Astrocyte of the spinal cord (primary cell): Measurements from ENCODE around the gene WWOX.

ENCODE experiments used
- DNase-seq: peaks from one replicate; pipeline ENCODE4 v3.0.0; 2011; ENCODE audit warnings: low read depth, low spot score
- H3K4me3 ChIP-seq: 2 replicates; pipeline ENCODE4 v1.5.1; 2011; ENCODE audit warnings: low read depth, mild to moderate bottlenecking, low read length, moderate library complexity
- CTCF ChIP-seq: IDR thresholded peaks from 2 replicates; pipeline ENCODE4 v1.5.1; 2012; ENCODE audit warnings: low read depth, mild to moderate bottlenecking, low read length, inconsistent platforms
- in situ Hi-C: cut with HindIII; loops from 2 replicates; pipeline ENCODE4 v1.10.0; 2017; ENCODE audit warnings: low sequenced_read_pairs

WWOX gene

DNA sequence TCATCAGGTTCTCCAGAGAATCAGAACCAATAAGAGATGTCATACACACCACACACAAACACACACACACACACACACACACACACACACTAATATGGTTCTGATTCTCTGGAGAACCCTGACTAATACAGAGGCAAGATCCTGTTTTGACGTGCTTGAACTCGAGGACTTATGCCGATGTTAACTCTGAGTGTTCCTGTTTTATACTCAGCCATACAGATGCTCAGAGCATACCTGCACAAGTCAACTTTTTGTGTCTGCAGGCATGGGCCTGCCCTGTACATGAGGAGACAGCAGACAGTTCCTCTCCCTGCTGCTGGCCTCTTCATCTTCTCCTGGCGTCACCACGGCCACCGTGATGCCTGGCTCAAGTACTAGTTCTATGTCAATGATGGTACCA, 635.9 kb downstream of the WWOX start:
- TF ChIP-seq CTCF, result no peak
- in situ Hi-C loops, result no loop called here
- no peak overlapping the region for H3K4me3 ChIP-seq
- DNase-seq, result no peak

DNA sequence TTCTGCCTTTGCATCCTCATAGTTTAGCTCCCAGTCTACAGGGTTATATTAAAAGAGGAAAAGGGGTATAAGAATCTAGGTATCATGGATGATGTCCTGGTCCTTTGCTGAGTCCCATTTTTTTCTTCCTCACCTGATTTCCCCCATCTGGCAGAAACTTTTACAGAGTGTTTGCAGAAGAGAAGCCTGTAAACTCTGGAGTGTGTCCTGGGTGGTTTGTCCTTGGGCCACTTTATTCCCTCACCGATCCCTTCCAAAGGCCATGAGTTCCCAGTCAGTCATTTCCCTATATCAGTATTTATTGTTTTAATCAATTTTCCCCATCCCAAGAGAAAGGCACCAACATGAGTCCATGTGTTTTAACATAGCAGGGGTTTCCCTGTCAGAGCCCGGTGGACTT, 638.2 kb downstream of the WWOX start:
- TF ChIP-seq CTCF, result no peak

GRCh38 chr16:78738557-78738956, 639.1 kb downstream of the WWOX start:
- no peak for TF ChIP-seq CTCF
- in situ Hi-C loops, result no loop called here
- no peak overlapping the region for H3K4me3 ChIP-seq
- no peak for DNase-seq

More for the DNA sequence above, 638.2 kb downstream of the WWOX start:
- no peak overlapping the region for H3K4me3 ChIP-seq
- in situ Hi-C loops, result no loop called here
- DNase-seq, result no peak

DNA sequence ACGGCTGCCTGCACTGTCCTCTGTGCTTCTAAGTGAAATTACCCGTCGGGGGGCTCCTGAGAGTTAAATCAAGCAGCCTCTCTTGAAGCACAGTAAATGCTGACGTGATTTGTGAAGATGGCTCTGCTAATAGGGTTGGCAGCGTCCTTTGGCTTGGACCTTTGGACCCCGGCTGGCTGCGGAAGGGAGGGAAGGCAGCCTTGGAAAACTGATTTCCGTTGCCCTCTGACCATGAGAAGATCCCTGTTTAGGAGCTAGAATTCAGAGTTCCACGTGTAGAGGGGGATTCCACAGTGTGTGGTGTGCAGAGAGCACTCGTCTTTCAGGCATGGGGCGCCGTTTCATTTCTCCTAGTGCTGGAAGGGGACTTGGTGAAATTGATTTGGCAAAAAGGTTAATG, 640.8 kb downstream of the WWOX start:
- no peak for TF ChIP-seq CTCF
- in situ Hi-C loops, result no loop called here
- DNase-seq, result no peak

DNA sequence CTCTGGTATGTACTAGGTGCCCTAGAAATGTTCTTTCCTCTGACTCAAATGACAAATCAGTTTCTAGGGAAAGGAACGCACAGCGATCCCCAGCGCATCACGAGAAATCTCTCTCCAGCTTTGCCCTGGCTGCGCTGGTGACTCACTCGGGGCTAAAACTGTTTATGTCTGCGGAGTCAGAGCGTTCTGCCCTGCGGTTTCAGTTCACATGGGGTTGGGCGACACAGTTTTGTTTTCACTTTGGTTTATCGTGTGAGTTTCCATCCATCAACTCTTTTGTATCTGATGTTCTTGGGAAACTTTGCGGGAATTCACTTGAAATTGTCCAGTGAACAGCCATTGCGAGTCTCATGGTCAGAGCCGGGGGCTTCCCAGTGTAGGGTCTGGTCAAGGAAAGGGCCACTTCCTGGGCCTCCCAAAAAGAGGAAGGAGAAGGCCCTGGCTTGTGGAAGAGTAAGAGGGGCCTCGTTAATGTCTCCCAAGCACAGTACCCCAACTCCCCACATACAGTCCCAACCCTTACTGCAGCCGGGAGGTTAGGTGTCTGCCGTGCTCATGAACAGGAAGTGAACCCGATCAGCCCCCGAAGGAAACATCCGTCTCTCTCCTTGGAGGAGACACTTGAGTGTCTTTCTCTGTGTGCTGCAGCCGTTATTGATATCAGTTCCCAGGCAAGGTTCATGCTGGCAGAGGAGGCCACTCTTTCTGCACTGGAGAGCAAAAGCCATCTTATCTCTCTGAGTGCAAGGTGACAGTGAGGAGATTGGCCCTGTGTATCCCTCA, 643.2 kb downstream of the WWOX start:
- TF ChIP-seq CTCF, result no peak
- DNase-seq, result no peak
- H3K4me3 ChIP-seq, result no peak overlapping the region
- in situ Hi-C loops, result no loop called here

More for the DNA sequence above, 640.8 kb downstream of the WWOX start:
- no peak overlapping the region for H3K4me3 ChIP-seq

DNA sequence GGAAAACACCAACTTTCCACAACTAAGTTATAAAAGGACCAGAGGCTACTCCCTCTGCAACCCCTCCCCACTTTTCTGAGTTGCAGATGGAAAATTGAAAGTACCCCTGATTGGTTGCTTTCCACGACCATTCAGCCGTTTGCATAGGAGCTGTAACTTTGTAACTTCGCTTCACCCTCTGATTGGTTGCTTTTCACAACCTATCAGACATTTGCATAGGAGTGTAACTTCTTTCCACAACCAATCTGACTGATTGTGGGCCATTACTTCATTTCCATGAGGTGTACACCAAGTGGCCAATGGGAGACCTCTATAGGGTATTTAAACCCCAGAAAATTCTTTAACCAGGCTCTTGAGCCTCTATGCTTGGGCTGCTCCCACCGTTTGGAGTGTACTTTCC, 644.1 kb downstream of the WWOX start:
- H3K4me3 ChIP-seq, result no peak overlapping the region
- in situ Hi-C loops, result no loop called here
- TF ChIP-seq CTCF, result no peak
- DNase-seq, result no peak

- H3K4me3 ChIP-seq, result no peak overlapping the region
- TF ChIP-seq CTCF, result no peak
- DNase-seq, result no peak
- in situ Hi-C loops, result no loop called here
These were observed 644.6 kb downstream of the WWOX start for GRCh38 chr16:78744099-78744498.
